GM19240 (cell line): ENCODE measurements around the gene WHAMM.
"Not testable (repeated sequence)": the region's sequence is repeated elsewhere in the genome, so short reads cannot be mapped to it uniquely, and the experiment has no call there.

Source experiments
- DNase-seq: peaks from one replicate; pipeline ENCODE4 v3.0.0; 2011; ENCODE audit warnings: low spot score; ENCODE audit not compliant: insufficient read length

Gene WHAMM

DNA sequence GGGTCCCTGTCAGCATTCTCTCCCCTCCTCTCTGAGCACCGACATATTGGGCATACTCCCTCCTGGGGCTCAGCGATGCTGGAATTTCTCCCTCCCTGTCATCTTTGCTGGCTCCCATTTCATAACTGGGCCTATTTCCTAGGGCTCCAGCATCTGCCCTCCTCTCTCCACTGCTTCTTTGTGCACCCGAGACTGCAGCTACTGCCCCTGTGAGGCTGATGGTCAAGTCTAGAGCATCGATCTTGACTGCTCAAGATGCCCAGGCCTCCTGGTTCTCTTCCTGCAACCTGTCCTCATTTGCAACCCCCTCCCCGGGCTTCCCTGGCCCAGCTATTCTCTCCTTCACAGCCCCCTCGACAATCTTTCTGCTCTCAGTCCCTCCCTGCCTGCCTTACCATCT is 53.5 kb downstream of the WHAMM start:
- DNase-seq, result no peak

DNA sequence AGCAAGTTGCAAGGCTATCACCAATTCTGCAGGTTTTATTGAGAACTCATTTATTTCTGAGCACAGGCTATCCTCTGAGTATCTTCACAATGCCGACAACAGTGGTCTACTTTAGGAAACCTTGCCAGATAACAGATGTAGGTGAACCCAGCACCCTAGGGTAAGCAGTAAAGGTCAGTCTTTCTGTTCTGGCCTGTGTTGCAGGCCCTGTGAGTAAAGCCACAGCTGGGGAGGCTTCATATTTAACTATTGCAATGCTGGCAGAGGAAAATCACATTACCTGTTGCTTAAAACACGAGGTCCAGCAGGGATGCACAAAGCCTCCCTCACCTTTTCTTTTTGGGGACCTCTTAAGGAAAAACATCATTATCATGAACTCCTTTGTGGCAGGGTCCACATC is 55.5 kb downstream of the WHAMM start:
- no peak for DNase-seq

DNA sequence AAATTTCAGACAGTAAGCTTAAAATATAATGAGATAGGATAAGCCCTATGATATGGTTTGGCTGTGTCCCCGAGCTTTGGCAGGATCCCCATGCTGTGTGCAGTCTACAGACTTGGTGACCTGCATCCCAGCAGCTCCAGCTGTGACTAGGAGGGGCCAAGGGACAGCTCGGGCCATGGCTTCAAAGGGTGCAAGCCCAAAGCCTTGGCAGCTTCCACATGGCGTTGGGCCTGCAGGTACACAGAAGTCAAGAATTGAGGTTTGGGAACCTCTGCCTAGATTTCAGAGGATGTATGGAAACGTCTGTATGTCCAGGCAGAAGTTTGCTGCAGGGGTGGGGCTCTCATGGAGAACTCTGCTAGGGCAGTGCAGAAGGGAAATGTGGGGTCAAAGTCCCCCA is 56.2 kb downstream of the WHAMM start:
- DNase-seq, result not testable (repeated sequence)

DNA sequence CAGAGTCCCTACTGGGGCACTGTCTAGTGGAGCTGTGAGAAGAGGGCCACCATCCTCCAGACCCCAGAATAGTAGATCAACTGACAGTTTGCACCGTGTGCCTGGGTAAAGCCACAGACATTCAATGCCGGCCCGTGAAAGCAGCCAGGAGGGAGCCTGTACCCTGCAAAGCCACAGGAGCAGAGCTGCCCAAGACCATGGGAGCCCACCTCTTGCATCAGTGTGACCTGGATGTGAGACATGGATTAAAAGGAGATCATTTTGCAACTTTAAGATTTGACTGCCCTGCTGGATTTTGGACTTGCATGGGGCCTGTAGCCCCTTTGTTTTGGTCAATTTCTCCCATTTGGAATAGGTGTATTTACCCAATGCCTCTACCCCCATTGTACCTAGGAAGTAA is 56.6 kb downstream of the WHAMM start:
- not testable (repeated sequence) for DNase-seq

DNA sequence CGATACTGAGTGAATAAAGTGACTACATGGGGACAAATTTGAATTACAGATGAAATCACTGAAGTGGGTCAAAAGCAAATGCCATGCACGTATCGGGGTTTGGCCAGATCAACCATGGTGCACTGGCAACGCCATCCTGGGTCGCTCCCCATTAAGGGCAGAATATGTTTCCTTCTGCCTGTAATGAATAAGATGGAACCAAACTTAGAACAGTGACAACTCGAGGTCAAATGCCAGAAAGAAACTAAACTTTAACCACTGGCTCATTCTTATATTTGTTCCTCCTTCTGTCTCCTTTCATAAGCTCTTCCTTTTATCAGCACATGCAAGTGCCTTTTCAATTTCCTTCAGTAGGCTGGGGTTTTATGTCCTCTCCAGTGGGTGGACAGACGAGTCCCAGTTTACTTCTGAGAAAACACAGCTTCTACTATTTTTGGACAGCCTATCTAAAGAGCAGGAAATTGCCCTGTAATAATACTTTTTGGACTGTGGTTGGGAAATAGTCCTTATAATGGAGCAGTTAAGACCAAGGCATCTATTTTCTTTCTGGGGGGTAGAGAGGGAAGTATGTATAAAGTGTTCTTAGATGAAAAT is 61.4 kb downstream of the WHAMM start:
- no peak for DNase-seq

DNA sequence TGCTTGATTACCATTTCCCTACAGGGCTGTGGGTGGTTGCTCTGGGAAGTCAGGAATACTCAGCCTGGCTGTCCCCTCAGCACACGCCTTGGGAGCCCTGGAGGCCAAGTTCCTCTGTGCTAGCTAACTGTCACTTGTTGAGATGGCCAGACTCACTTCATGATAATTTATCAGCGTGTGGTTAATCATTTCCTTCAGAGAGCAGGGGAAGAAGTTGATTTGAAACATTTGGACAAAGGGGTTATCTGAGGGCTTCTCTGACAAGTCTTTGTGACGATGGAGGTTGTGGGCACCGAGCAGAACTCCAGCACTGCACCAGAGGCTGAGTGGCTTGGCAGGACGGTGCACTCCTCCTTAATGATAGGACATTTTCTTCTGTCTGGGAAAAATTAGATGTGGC is 61.9 kb downstream of the WHAMM start:
- no peak for DNase-seq

DNA sequence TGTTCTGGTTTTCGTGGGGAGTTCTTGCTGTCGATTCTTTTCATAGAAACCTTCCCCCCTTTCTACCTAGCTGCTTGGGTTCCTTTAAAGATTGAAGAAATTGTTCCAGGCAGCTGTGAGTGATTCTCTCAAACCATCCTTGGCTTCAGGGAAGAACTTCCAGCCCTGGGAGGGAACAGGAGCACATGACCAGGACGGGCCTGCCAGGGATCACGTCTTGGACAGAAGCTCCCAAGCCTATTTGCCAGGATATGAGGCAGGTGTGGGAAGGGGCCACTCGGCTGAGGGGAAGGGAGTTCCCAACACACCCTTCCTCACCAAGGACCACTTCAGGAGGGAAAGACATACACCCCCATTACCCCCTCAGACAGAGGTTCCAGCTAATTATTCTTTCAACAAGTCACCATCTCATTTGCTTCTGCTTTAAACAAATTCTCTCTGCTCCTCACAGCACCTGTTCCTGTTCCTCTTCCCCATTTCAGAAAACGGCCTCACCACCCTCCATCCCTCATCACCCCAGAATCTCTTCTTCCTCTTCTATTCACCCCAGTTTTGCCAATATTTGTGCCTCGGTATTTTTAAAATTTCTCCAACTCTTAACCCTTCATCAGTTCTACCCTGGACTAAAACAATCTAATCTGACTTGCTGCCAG is 62.5 kb downstream of the WHAMM start:
- no peak for DNase-seq

DNA sequence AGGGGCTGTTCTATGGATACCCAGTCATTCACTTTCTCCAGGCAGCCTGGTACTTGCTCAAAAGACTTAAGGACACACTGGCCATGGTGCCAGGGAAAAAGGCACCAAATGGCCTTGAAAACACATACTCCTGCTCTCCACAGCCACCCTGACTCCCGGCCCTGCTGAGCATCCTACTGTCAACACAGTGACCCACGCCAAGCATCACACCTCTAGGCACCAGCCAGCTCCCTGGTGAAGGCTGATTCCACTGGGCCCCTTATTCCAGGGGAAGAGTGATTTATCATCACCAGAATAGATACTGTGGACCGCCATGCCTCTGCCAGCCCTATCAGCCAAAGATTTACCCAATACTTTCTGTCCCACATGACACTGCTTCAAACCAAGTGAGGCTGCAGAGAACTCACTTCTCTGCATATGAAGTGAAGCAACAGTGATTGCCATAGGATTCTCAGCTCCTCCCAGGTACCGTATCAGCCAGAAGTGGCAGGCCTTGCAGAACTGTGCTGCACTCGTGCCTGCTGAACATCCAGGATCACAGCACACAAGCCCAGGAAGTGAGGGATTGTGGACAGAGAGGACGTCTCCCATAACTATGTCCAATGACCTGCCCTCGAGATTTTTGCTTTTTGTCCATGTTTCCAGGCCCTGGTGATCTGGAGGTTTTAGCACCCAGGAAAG is 63.7 kb downstream of the WHAMM start:
- DNase-seq, result no peak

DNA sequence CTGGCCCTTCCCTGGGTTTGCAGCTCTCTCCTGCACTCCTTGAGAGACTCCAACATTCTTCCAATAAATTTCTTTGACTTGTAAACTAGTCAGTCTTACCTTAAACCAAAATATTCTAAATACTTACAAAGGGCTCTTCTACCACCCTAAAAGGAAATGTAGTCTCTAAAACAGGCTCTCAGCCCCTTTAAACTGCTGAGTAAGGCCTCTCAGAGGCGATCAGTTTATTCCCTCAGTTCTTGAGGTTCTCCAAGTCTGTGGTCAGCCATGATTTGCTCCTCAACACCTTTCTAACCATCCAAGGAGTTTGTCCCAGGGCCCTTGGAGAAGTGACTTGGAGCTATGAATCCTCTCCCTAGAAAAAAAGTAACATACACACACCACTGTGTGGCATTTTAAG is 64.8 kb downstream of the WHAMM start:
- no peak for DNase-seq

DNA sequence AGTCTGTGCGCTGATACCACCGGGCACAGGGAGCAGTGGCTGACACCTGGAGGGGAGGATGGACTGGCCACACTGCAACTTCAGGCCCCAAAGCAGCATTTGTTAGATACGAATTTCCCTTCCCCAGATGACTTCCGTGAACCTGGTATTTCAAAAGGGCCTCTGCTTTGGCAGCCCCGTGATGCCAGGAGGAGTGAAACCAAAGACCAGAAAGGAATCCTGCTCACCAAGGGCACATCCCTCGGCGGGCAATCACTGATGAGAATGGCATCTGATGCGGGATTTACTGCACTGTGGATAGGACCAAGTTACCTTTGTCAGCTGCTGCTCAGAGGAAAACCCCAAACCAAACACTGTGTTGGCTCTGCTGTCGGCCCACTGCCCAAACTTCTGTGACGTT is 65.5 kb downstream of the WHAMM start:
- no peak for DNase-seq

DNA sequence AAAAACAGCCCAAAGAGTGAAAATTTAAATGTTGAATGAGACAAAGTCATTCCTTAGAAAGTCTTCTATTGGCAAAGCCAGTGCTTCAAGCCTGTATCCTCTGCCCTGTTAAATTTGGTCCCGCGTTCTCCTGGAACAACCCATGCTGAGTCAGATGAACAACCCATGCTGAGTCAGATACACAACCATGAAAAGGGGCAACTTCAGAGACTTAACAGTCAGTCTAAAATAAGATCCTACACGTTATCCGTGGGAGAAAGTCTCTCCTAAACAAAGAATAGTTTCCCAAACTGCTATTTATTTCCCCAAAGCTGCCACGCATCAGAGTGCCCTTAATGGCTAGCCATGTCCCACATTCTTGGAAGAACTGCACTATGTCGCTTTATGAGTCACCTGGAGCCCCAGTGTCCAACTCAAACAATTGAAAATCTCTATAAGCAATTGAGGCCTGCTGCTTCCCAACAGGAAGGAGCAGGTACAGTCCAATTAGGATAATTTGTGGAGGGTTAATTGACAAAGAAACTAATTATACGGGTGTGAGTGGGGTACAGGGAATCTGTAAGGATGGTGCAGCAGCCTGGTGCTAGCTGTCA is 66.1 kb downstream of the WHAMM start:
- DNase-seq, result no peak

DNA sequence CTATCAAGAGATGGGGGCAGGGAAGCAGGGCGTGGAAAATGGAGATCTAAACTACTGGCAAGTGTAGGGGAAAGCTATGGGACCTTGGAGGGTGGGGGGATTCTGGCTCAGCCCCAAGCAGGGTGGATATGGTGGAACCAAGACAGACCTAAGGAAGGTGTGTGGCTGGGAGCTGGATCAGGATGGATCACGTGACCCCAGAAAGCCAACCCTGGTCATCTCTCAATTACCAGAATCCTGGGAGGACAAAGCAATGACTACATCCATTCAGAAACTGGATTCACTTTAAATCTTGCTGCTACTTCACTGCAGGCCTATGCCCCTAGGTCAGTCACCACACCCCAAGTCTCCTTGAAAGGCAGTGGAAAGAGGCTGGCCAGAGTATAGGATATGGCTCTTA is 68.4 kb downstream of the WHAMM start:
- no peak for DNase-seq

DNA sequence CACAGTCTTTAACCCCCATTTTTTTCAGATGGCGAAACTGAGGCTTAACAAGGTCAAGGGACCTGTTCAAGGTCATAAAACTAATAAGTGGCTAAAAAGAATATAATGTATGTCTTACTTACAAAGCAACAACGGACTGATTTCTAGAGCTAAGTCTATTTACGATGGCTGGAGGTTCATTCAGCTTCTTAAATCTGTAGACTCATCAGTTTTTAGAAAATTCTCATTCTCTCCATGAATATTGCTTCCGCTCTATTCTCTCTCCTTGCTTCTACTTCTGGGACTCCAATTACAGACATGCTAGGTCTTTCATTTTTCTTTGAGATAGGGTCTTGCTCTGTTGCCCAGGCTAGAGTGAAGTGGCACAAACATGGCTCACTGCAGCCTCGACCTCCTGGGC is 68.9 kb downstream of the WHAMM start:
- no peak for DNase-seq

DNA sequence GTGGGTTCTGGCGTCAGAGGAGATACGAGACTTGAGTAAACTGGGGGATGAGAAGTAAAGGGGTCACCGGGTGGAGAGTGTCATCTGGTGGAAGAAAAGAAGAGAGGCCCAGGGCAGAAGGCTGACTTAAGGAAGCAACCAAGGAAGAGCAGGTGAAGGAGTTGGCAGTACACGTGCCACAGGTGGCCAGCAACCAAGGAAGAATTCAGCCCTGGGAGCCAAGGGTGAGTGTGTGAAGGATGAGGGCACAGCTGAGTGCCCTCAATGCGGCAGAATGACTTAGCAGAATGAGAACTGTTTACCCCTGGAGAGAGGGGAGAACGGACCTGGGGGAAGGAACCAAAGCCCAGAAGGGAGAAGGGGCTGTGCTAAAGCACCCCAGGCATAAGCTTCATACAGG is 71.3 kb downstream of the WHAMM start:
- DNase-seq, result no peak

DNA sequence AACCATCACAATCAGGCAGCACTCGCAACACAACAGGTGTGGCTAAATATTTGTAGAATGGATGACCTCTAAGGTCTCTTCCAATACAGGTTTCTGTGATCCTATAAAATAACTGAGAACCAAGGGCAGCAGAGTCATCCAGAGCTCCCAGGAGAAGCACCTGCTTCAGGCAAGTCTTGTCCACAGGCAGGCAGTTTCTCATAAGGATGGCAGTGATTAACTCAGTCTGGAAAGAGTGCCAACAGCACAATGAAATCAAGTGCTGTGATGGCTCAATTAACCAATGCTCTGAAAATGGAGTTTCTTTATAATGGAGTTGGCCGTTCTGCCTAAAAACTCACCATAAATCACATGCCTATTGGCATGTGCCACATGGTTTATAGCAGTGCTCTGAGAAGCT is 72.3 kb downstream of the WHAMM start:
- no peak for DNase-seq

DNA sequence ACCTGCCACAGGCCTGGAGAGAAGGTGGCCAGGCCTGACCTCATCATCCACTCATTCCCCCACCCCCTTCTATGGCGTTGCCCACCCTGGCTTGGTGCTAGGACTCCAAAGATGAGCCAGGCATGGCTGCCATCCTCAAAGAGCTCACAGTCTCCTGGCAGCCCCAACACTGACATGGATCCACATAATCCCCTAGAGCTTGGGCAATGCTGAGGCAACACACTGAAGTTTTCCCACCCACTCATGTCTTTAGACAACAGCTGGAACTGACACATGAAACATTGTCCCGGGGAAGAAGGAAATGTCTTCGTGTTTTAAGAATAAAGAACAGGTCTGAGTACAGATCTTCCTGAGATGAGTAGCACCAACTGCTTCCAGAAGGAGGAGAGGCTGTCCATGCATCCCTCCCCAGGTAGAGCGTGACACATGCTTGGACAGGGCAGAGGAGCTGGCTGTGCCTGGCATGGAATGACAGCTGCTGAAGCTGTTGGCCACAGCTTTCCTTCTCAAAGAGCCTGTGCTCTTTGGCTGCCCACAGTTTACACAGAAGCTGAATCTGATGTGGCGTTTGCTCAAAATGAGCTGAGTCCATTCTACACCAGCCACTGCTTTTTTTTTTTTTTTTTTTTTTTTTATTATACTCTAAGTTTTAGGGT is 73.0 kb downstream of the WHAMM start:
- DNase-seq, result no peak
